HepG2 (cell line): ENCODE measurements around the gene CERS1. TPM values are rescaled to one million over a fixed set of nuclear protein-coding genes. Genes with fewer than 3 reads are reported as not detected.

ENCODE experiments used
- BHLHE40 ChIP-seq: IDR thresholded peaks from 2 replicates; pipeline ENCODE4 v1.6.1; 2011; ENCODE audit warnings: low read length, improper control_type of control experiment
- CBX5 ChIP-seq: sonication (generic); formaldehyde crosslinking; IDR thresholded peaks from 2 replicates; pipeline ENCODE4 v1.4.0; 2020; ENCODE audit warnings: missing genetic modification reagents, borderline replicate concordance
- GMEB2 ChIP-seq: IDR thresholded peaks from 2 replicates; pipeline ENCODE4 v1.6.1; 2016; ENCODE audit warnings: missing biosample characterization, missing genetic modification reagents, low read depth
- JUND ChIP-seq: sonication (generic); formaldehyde crosslinking; IDR thresholded peaks from 2 replicates; pipeline ENCODE4 v1.8.0; 2022; ENCODE audit warnings: mild to moderate bottlenecking, missing genetic modification reagents
- MZF1 ChIP-seq: sonication (generic); formaldehyde crosslinking; IDR thresholded peaks from 2 replicates; pipeline ENCODE4 v1.8.1; 2023; ENCODE audit warnings: mild to moderate bottlenecking, missing genetic modification reagents, borderline replicate concordance
- PRDM10 ChIP-seq: sonication (generic); formaldehyde crosslinking; IDR thresholded peaks from 2 replicates; pipeline ENCODE4 v1.4.0; 2020; ENCODE audit warnings: low read depth, missing genetic modification reagents
- SP1 ChIP-seq, 2 experiments: fragments of 450-650 bp in 1 of 2; sonication (generic) in 1 of 2; formaldehyde crosslinking in 1 of 2; IDR thresholded peaks; 2 replicates each; pipeline versions ENCODE4 v1.4.0 to v1.6.1; 2016 to 2020; ENCODE audit warnings: missing genetic modification reagents in 1 of 2
- TEAD2 ChIP-seq: sonication (generic); formaldehyde crosslinking; IDR thresholded peaks from 2 replicates; pipeline ENCODE4 v1.9.0; 2021; ENCODE audit warnings: missing genetic modification reagents
- TERF1 ChIP-seq: sonication (generic); formaldehyde crosslinking; IDR thresholded peaks from 2 replicates; pipeline ENCODE4 v1.8.0; 2022; ENCODE audit warnings: mild to moderate bottlenecking, missing genetic modification reagents, moderate library complexity
- THAP11 ChIP-seq: IDR thresholded peaks from 2 replicates; pipeline ENCODE4 v1.6.1; 2016; ENCODE audit warnings: missing biosample characterization, missing genetic modification reagents
- ZNF230 ChIP-seq: sonication (generic); formaldehyde crosslinking; IDR thresholded peaks from 2 replicates; pipeline ENCODE4 v1.4.0; 2020; ENCODE audit warnings: mild to moderate bottlenecking, missing genetic modification reagents
- ZNF331 ChIP-seq: sonication (generic); formaldehyde crosslinking; IDR thresholded peaks from 2 replicates; pipeline ENCODE4 v1.4.0; 2020; ENCODE audit warnings: missing genetic modification reagents
- ZNF367 ChIP-seq: sonication (generic); formaldehyde crosslinking; IDR thresholded peaks from 2 replicates; pipeline ENCODE4 v1.4.0; 2020; ENCODE audit warnings: missing genetic modification reagents, borderline replicate concordance
- ZNF432 ChIP-seq: sonication (generic); formaldehyde crosslinking; IDR thresholded peaks from 2 replicates; pipeline ENCODE4 v1.5.0; 2020; ENCODE audit warnings: missing genetic modification reagents, mild to moderate bottlenecking, borderline replicate concordance
- ZNF530 ChIP-seq: sonication (generic); formaldehyde crosslinking; IDR thresholded peaks from 2 replicates; pipeline ENCODE4 v1.5.0; 2020; ENCODE audit warnings: low read depth, mild to moderate bottlenecking, missing genetic modification reagents
- ZNF674 ChIP-seq: sonication (generic); formaldehyde crosslinking; IDR thresholded peaks from 2 replicates; pipeline ENCODE4 v1.5.0; 2020; ENCODE audit warnings: low read depth, mild to moderate bottlenecking, missing genetic modification reagents
- polyA plus RNA-seq, 8 experiments: library from polyadenylated mRNA; depleted of rRNA in 3 of 8; stranded (reverse) in 7 of 8; unstranded in 1 of 8; fragments of >200 nt; fragmentation: Illumina TruSeq in 4 of 8; extraction: Trizol in 4 of 8; gene quantifications; 2 replicates each; pipeline versions ENCODE4 v1.2.1 to v1.2.3, GENCODE V29; 2011 to 2016; ENCODE audit warnings: low read depth in 4 of 8, missing spikeins in 1 of 8, mixed read lengths in 1 of 8; ENCODE audit not compliant: insufficient read depth in 1 of 8
- total RNA-seq, 5 experiments: library from RNA; depleted of rRNA; stranded (reverse); fragments of >200 nt; fragmentation: Illumina TruSeq; extraction: Trizol; gene quantifications; 2 replicates each; pipeline ENCODE4 v1.2.3, GENCODE V29; 2016; ENCODE audit warnings: low read depth in 1 of 5
- TF ChIP-seq, protein P1 (sequence below): sonication (generic); formaldehyde crosslinking; IDR thresholded peaks from 2 replicates; pipeline ENCODE4 v1.5.1; 2020; ENCODE audit warnings: missing genetic modification reagents, mild to moderate bottlenecking, borderline replicate concordance
- TF ChIP-seq, protein P2 (sequence below): sonication (generic); formaldehyde crosslinking; IDR thresholded peaks from 2 replicates; pipeline ENCODE4 v1.9.0; 2021; ENCODE audit warnings: missing genetic modification reagents, borderline replicate concordance

Gene CERS1
- total and polyA plus RNA-seq, 2 of the 13 experiments (the other 11 are each of a cell fraction or from before 2014, with no cell fraction given) = 4.6 to 9.8 TPM

DNA sequence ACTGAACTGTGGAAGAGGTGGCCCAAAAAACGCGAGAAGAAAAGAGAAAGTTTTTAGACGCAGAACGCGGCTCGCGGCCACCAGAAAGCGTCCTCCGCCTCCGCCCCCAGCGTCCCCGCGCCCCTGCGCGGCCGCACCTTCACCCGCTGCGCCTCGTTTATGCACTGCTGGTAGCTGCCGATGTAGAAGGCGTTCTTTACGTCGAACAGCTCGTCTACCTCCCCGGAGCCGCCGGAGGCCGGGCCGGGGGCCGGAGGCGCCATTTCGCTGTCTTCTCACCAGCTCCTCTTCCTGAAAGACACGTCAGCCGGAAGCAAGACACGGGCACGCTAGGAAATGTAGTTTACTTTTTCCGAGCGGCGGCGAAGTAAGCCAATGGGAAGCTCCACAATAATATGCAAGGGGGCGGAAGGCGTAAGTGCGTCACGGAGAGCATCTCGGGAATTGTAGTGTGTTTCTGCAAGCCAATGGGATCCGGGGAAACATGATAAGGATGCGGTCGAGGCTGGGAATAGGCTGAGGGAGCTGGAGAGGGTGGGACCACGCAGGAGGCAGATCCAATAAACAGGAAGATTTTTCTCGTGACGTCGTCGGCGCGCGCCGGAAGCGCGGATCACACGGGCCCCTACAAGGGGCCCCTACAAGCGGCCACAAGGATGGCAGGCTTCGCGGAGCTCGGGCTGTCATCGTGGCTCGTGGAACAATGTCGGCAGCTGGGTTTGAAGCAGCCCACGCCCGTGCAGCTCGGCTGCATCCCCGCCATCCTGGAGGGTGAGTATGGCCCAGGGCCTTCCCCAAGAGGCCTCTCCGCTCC, 23.3 kb upstream of the CERS1 start, which contains the start of the genes COPE and DDX49 (continued):
- no peak; the same call in 1 of the 2 replicates for TF ChIP-seq ZNF674
- TF ChIP-seq TERF1 (CRISPR knock-in tag) = no peak
- TF ChIP-seq ZNF331 = peak; percentile 45; the same call in 1 of the 2 replicates
- TF ChIP-seq MZF1 (CRISPR knock-in tag) = no peak
- no peak for TF ChIP-seq PRDM10 (CRISPR knock-in tag)
- TF ChIP-seq, protein P1, sequence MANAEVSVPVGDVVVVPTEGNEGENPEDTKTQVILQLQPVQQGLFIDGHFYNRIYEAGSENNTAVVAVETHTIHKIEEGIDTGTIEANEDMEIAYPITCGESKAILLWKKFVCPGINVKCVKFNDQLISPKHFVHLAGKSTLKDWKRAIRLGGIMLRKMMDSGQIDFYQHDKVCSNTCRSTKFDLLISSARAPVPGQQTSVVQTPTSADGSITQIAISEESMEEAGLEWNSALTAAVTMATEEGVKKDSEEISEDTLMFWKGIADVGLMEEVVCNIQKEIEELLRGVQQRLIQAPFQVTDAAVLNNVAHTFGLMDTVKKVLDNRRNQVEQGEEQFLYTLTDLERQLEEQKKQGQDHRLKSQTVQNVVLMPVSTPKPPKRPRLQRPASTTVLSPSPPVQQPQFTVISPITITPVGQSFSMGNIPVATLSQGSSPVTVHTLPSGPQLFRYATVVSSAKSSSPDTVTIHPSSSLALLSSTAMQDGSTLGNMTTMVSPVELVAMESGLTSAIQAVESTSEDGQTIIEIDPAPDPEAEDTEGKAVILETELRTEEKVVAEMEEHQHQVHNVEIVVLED (CRISPR knock-in tag) = peak; percentile 99
- no peak for TF ChIP-seq ZNF367 (CRISPR knock-in tag)
- TF ChIP-seq SP1 (IDR thresholded peaks at IDR 0.05) = no peak
- TF ChIP-seq SP1 (CRISPR knock-in tag; IDR thresholded peaks at IDR 0.05) = peak; percentile 24; the same call in 1 of the 2 replicates
- no peak for TF ChIP-seq ZNF432
- no peak for TF ChIP-seq JUND
- TF ChIP-seq GMEB2 (CRISPR knock-in tag) = peak; percentile 96
- no peak; the same call in 1 of the 2 replicates for TF ChIP-seq ZNF230 (CRISPR knock-in tag)
- no peak for TF ChIP-seq BHLHE40
- TF ChIP-seq, protein P2, sequence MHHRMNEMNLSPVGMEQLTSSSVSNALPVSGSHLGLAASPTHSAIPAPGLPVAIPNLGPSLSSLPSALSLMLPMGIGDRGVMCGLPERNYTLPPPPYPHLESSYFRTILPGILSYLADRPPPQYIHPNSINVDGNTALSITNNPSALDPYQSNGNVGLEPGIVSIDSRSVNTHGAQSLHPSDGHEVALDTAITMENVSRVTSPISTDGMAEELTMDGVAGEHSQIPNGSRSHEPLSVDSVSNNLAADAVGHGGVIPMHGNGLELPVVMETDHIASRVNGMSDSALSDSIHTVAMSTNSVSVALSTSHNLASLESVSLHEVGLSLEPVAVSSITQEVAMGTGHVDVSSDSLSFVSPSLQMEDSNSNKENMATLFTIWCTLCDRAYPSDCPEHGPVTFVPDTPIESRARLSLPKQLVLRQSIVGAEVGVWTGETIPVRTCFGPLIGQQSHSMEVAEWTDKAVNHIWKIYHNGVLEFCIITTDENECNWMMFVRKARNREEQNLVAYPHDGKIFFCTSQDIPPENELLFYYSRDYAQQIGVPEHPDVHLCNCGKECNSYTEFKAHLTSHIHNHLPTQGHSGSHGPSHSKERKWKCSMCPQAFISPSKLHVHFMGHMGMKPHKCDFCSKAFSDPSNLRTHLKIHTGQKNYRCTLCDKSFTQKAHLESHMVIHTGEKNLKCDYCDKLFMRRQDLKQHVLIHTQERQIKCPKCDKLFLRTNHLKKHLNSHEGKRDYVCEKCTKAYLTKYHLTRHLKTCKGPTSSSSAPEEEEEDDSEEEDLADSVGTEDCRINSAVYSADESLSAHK = no peak
- TF ChIP-seq CBX5 = no peak; the same call in 1 of the 2 replicates
- TF ChIP-seq TEAD2 = no peak
- TF ChIP-seq THAP11 (CRISPR knock-in tag) = peak; percentile 99
- TF ChIP-seq ZNF530 = no peak
